WTC11 (cell line): ENCODE measurements around the gene ELP4. TPM values are rescaled to one million over a fixed set of nuclear protein-coding genes. Genes with fewer than 3 reads are reported as not detected.

Experiments
- ATAC-seq: fragments of 200-7000 bp; cut with Tn5 transposase; 2 replicates; pipeline ENCODE4 v1.10.0; 2021; ENCODE audit warnings: mild to moderate bottlenecking, moderate library complexity
- CTCF ChIA-PET: fragments of 300-600 bp; sonication (Branson Sonifier 250); formaldehyde crosslinking; loops from one replicate; lab custom pipeline; 2021; ENCODE audit warnings: antibody characterized with exemption; lab: Charles Lee
- POLR2A ChIA-PET: fragments of 350-600 bp; sonication (Branson Sonifier 250); formaldehyde crosslinking; loops from one replicate; lab custom pipeline; 2021; ENCODE audit warnings: antibody characterized with exemption; lab: Charles Lee
- DNase-seq: peaks from one replicate; pipeline ENCODE4 v3.0.0; 2021; ENCODE audit warnings: low spot score
- H3K27ac Mint-ChIP-seq: 2 replicates; pipeline ENCODE4 v1.8.0; 2021; ENCODE audit warnings: mixed read lengths
- H3K27me3 Mint-ChIP-seq: 2 replicates; pipeline ENCODE4 v1.8.0; 2021; ENCODE audit warnings: low read depth, mild to moderate bottlenecking, moderate library complexity, mixed read lengths
- H3K36me3 Mint-ChIP-seq: 2 replicates; pipeline ENCODE4 v1.8.0; 2021; ENCODE audit warnings: mixed read lengths
- H3K4me1 Mint-ChIP-seq: 2 replicates; pipeline ENCODE4 v1.8.0; 2022; ENCODE audit warnings: mixed read lengths
- H3K4me3 Mint-ChIP-seq: 2 replicates; pipeline ENCODE4 v1.8.0; 2021; ENCODE audit warnings: mild to moderate bottlenecking, moderate library complexity, mixed read lengths
- H3K9me3 Mint-ChIP-seq: 2 replicates; pipeline ENCODE4 v1.8.0; 2021; ENCODE audit warnings: mixed read lengths
- CBFB ChIP-seq: sonication (generic); formaldehyde crosslinking; IDR thresholded peaks from 2 replicates; pipeline ENCODE4 v1.8.1; 2022; ENCODE audit warnings: mild to moderate bottlenecking, low read depth, missing genetic modification reagents
- ELF4 ChIP-seq: sonication (generic); formaldehyde crosslinking; IDR thresholded peaks from 2 replicates; pipeline ENCODE4 v1.8.1; 2022; ENCODE audit warnings: low read depth, mild to moderate bottlenecking, moderate library complexity, missing genetic modification reagents
- GTF2I ChIP-seq: fragments of 250-450 bp; sonication (Bioruptor Pico); conservative IDR thresholded peaks from 2 replicates; pipeline ENCODE4 v1.4.0; 2021; ENCODE audit warnings: mild to moderate bottlenecking
- NR3C1 ChIP-seq: sonication (generic); formaldehyde crosslinking; conservative IDR thresholded peaks from 2 replicates; pipeline ENCODE4 v1.8.1; 2023; ENCODE audit warnings: low read depth, mild to moderate bottlenecking, missing genetic modification reagents
- OVOL2 ChIP-seq: fragments of 250-450 bp; sonication (Bioruptor Pico); IDR thresholded peaks from 2 replicates; pipeline ENCODE4 v1.9.0; 2021; ENCODE audit warnings: mild to moderate bottlenecking, borderline replicate concordance
- SMAD4 ChIP-seq: sonication (generic); formaldehyde crosslinking; IDR thresholded peaks from 2 replicates; pipeline ENCODE4 v1.8.0; 2022; ENCODE audit warnings: mild to moderate bottlenecking, missing genetic modification reagents
- TEAD4 ChIP-seq: sonication (generic); formaldehyde crosslinking; IDR thresholded peaks from 2 replicates; pipeline ENCODE4 v1.8.0; 2022; ENCODE audit warnings: mild to moderate bottlenecking, missing genetic modification reagents
- TP53 ChIP-seq: sonication (generic); formaldehyde crosslinking; IDR thresholded peaks from 2 replicates; pipeline ENCODE4 v1.8.1; 2023; ENCODE audit warnings: mild to moderate bottlenecking, missing genetic modification reagents
- ZNF138 ChIP-seq: sonication (generic); formaldehyde crosslinking; conservative IDR thresholded peaks from 2 replicates; pipeline ENCODE4 v1.8.1; 2022; ENCODE audit warnings: mild to moderate bottlenecking, moderate library complexity, missing genetic modification reagents
- ZNF219 ChIP-seq: sonication (generic); formaldehyde crosslinking; IDR thresholded peaks from 2 replicates; pipeline ENCODE4 v1.8.0; 2023; ENCODE audit warnings: missing genetic modification reagents, mild to moderate bottlenecking, borderline replicate concordance
- ZNF263 ChIP-seq: sonication (generic); formaldehyde crosslinking; IDR thresholded peaks from 2 replicates; pipeline ENCODE4 v1.8.1; 2022; ENCODE audit warnings: low read depth, mild to moderate bottlenecking, moderate library complexity, missing genetic modification reagents
- ZNF317 ChIP-seq: sonication (generic); formaldehyde crosslinking; IDR thresholded peaks from 2 replicates; pipeline ENCODE4 v1.8.1; 2023; ENCODE audit warnings: low read depth, mild to moderate bottlenecking, moderate library complexity, missing genetic modification reagents, borderline replicate concordance
- ZNF396 ChIP-seq: fragments of 250-450 bp; sonication (Bioruptor Pico); IDR thresholded peaks from 2 replicates; pipeline ENCODE4 v1.8.0; 2021; ENCODE audit warnings: mild to moderate bottlenecking, moderate library complexity, borderline replicate concordance
- ZNF423 ChIP-seq: fragments of 250-450 bp; sonication (Bioruptor Pico); IDR thresholded peaks from 2 replicates; pipeline ENCODE4 v2.1.2; 2022; ENCODE audit warnings: mild to moderate bottlenecking, moderate library complexity
- ZNF671 ChIP-seq: fragments of 250-450 bp; sonication (Bioruptor Pico); IDR thresholded peaks from 2 replicates; pipeline ENCODE4 v1.8.0; 2021; ENCODE audit warnings: mild to moderate bottlenecking
- total RNA-seq: library from RNA; stranded (reverse); gene quantifications from 3 replicates; pipeline ENCODE4 v1.2.3, GENCODE V29; 2021
- TF ChIP-seq, protein P1 (sequence below): fragments of 250-450 bp; sonication (Bioruptor Pico); IDR thresholded peaks from 2 replicates; pipeline ENCODE4 v1.9.0; 2021; ENCODE audit warnings: mild to moderate bottlenecking
- TF ChIP-seq, protein P2 (sequence below): sonication (generic); formaldehyde crosslinking; IDR thresholded peaks from 2 replicates; pipeline ENCODE4 v1.8.1; 2022; ENCODE audit warnings: mild to moderate bottlenecking, moderate library complexity, missing genetic modification reagents
- TF ChIP-seq, protein P3 (sequence below): fragments of 250-450 bp; sonication (Bioruptor Pico); IDR thresholded peaks from 2 replicates; pipeline ENCODE4 v1.8.0; 2021; ENCODE audit warnings: mild to moderate bottlenecking
- TF ChIP-seq, protein P4 (sequence below): sonication (generic); formaldehyde crosslinking; IDR thresholded peaks from 2 replicates; pipeline ENCODE4 v1.8.1; 2022; ENCODE audit warnings: low read depth, missing genetic modification reagents, borderline replicate concordance

Gene ELP4
- total RNA-seq, 1 experiment from 2014 or later = 14.6 TPM

DNA sequence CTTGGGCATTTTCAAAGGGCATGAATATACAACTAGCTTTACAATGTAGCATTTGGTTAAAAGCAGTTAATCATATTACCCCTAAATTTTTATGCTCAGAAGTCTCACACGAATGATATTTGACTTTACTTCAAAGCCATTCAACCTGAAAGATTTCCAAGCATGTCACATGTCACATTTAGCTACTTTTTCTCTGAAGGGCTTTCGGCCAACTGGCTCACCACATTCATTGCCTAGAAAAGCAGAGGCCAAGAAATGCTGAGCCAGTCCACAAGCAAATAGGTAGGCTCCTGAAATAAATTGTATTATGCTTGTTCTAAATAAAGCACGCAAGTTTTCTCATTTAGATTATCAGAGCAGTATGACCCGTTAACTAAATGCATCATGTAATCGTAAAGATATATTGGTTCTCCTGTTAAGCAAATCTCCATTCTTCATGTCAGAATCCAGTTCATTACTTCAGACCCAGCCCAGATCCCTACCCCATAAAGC, 271.0 kb downstream of the ELP4 start:
- DNase-seq = no peak
- ATAC-seq = no peak
- no peaks in the 10 kb centered on the region for H3K27me3 Mint-ChIP-seq

DNA sequence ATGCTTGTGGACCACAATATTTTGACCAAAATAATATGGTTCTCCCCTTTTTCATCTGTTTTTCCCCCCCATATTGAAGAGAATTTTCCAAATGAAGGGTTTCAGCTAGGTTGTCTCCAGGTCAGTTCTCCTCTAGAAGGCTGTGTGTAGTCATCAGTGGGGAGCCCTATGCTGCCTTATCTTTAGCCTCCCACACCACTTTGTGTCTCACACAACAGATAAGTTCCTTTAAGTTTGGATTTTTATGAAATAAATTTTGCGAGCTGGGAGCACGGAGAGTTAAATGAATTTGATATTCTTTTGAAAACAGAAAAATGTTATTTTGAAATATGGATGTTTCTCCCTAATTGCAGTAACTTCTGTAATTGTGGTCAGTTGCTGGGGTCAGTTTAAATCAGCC, 272.7 kb downstream of the ELP4 start:
- no peak overlapping the region for H3K4me3 Mint-ChIP-seq
- ChIA-PET CTCF (no interaction called here), POLR2A (no interaction called here)
- no peak for TF ChIP-seq ZNF396 (CRISPR knock-in tag)
- no peak for DNase-seq
- H3K36me3 Mint-ChIP-seq = 0 out of 2 replicates have a peak, but pooled peaks cover 4% of the 10 kb centered on the region
- peaks cover 6% of the 10 kb centered on the region for H3K9me3 Mint-ChIP-seq
- H3K27me3 Mint-ChIP-seq = no peaks in the 10 kb centered on the region
- peaks cover 5% of the 10 kb centered on the region for H3K4me1 Mint-ChIP-seq
- H3K27ac Mint-ChIP-seq = no peak overlapping the region
- ATAC-seq = no peak

More for the DNA sequence above, 271.0 kb downstream of the ELP4 start:
- POLR2A ChIA-PET = no interaction called here
- no peak overlapping the region for H3K27ac Mint-ChIP-seq
- peaks cover 6% of the 10 kb centered on the region for H3K9me3 Mint-ChIP-seq
- H3K4me3 Mint-ChIP-seq = no peak overlapping the region
- peaks cover 5% of the 10 kb centered on the region for H3K4me1 Mint-ChIP-seq
- H3K36me3 Mint-ChIP-seq = 0 out of 2 replicates have a peak, but pooled peaks cover 4% of the 10 kb centered on the region
- TF ChIP-seq TEAD4 (CRISPR knock-in tag) (no peak), ZNF219 (CRISPR knock-in tag) (no peak), NR3C1 (CRISPR knock-in tag) (no peak), TP53 (CRISPR knock-in tag) (no peak), CBFB (CRISPR knock-in tag) (no peak), ELF4 (CRISPR knock-in tag) (no peak), ZNF263 (CRISPR knock-in tag) (no peak), ZNF396 (CRISPR knock-in tag) (no peak), ZNF671 (CRISPR knock-in tag) (no peak), OVOL2 (CRISPR knock-in tag) (no peak), SMAD4 (no peak), ZNF423 (CRISPR knock-in tag) (no peak), ZNF138 (CRISPR knock-in tag) (no peak), ZNF317 (CRISPR knock-in tag) (no peak), GTF2I (CRISPR knock-in tag) (no peak)
- TF ChIP-seq, protein P1, sequence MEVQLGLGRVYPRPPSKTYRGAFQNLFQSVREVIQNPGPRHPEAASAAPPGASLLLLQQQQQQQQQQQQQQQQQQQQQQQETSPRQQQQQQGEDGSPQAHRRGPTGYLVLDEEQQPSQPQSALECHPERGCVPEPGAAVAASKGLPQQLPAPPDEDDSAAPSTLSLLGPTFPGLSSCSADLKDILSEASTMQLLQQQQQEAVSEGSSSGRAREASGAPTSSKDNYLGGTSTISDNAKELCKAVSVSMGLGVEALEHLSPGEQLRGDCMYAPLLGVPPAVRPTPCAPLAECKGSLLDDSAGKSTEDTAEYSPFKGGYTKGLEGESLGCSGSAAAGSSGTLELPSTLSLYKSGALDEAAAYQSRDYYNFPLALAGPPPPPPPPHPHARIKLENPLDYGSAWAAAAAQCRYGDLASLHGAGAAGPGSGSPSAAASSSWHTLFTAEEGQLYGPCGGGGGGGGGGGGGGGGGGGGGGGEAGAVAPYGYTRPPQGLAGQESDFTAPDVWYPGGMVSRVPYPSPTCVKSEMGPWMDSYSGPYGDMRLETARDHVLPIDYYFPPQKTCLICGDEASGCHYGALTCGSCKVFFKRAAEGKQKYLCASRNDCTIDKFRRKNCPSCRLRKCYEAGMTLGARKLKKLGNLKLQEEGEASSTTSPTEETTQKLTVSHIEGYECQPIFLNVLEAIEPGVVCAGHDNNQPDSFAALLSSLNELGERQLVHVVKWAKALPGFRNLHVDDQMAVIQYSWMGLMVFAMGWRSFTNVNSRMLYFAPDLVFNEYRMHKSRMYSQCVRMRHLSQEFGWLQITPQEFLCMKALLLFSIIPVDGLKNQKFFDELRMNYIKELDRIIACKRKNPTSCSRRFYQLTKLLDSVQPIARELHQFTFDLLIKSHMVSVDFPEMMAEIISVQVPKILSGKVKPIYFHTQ (CRISPR knock-in tag) = no peak
- TF ChIP-seq, protein P2, sequence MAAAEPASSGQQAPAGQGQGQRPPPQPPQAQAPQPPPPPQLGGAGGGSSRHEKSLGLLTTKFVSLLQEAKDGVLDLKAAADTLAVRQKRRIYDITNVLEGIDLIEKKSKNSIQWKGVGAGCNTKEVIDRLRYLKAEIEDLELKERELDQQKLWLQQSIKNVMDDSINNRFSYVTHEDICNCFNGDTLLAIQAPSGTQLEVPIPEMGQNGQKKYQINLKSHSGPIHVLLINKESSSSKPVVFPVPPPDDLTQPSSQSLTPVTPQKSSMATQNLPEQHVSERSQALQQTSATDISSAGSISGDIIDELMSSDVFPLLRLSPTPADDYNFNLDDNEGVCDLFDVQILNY = no peak
- TF ChIP-seq, protein P3, sequence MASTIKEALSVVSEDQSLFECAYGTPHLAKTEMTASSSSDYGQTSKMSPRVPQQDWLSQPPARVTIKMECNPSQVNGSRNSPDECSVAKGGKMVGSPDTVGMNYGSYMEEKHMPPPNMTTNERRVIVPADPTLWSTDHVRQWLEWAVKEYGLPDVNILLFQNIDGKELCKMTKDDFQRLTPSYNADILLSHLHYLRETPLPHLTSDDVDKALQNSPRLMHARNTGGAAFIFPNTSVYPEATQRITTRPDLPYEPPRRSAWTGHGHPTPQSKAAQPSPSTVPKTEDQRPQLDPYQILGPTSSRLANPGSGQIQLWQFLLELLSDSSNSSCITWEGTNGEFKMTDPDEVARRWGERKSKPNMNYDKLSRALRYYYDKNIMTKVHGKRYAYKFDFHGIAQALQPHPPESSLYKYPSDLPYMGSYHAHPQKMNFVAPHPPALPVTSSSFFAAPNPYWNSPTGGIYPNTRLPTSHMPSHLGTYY (CRISPR knock-in tag) = no peak
- TF ChIP-seq, protein P4, sequence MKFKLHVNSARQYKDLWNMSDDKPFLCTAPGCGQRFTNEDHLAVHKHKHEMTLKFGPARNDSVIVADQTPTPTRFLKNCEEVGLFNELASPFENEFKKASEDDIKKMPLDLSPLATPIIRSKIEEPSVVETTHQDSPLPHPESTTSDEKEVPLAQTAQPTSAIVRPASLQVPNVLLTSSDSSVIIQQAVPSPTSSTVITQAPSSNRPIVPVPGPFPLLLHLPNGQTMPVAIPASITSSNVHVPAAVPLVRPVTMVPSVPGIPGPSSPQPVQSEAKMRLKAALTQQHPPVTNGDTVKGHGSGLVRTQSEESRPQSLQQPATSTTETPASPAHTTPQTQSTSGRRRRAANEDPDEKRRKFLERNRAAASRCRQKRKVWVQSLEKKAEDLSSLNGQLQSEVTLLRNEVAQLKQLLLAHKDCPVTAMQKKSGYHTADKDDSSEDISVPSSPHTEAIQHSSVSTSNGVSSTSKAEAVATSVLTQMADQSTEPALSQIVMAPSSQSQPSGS (CRISPR knock-in tag) = no peak
- CTCF ChIA-PET = interaction anchor here (1.4 kb wide), 1 partner anchor 177 kb away, joined by 3 read pairs; no protein-coding TSS in a partner anchor
